Ramos (cell line): ENCODE measurements around the gene ACTRT2.

Experiments
- in situ Hi-C: fragments of 300-500 bp; cut with MboI; formaldehyde crosslinking; loops from one replicate; pipeline ENCODE4 v1.14.3; 2022; ENCODE audit warnings: low sequenced_read_pairs; ENCODE audit not compliant: unreplicated experiment

Gene ACTRT2

GRCh38 chr1:3001471-3002348 is 19.6 kb upstream of the ACTRT2 start:
- in situ Hi-C loops, result loop anchor here (25.0 kb wide), 1 partner anchor 311 kb away; no protein-coding TSS in a partner anchor

DNA sequence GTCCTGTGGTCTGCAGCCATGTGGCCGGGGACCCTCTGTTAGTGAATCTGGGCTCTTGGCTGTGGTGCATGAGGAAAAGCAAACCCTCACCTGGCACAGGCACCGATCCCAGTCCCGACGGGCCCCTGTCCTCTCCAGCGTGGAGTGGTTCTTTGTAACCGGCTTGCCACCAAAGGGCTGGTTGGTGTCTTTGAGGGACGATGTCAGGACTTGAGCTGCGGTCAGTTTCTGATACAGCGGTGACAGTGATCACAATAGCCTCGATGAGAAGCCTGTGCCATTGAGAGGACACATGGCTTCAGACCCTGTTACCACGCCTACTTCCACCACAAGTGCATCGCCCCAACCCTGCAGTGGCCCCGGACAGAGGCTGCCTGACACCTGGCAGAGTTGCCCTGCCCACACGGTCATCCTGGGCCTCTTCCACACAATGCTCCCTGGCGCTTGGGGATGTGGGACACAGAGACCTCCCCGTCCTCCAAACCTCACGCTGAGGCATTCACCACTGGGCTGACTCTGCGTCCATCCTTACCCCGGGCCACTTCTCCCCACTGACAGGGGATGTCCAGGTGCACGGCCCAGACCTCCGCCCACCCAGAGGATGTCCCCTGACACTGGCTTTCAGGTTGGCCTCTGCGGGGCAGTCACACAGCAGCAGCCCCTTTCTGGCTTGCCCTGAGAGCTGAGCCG is 18.8 kb upstream of the ACTRT2 start:
- in situ Hi-C loops, result loop anchor here (25.0 kb wide), 1 partner anchor 310 kb away; no protein-coding TSS in a partner anchor

GRCh38 chr1:3003039-3003940 is 18.0 kb upstream of the ACTRT2 start:
- in situ Hi-C loops, result loop anchor here (25.0 kb wide), 1 partner anchor 309 kb away; no protein-coding TSS in a partner anchor

DNA sequence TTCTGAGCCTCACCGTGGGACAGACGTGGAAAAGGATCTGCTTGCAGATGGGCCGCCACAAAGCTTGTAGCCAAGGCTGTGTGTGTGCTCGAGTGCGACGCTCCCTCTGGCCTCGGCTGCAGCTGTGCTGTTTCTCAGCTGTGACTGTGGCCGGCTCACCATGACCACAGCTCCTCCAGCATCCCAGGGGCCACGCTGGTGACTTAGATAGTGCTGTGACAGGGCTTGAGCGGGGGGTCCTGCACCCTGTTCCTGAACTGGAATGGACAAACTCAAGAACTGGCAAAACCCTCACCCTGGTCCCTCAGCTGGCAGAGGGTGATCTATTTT is 17.4 kb upstream of the ACTRT2 start:
- in situ Hi-C loops, result loop anchor here (25.0 kb wide), 1 partner anchor 308 kb away; no protein-coding TSS in a partner anchor

DNA sequence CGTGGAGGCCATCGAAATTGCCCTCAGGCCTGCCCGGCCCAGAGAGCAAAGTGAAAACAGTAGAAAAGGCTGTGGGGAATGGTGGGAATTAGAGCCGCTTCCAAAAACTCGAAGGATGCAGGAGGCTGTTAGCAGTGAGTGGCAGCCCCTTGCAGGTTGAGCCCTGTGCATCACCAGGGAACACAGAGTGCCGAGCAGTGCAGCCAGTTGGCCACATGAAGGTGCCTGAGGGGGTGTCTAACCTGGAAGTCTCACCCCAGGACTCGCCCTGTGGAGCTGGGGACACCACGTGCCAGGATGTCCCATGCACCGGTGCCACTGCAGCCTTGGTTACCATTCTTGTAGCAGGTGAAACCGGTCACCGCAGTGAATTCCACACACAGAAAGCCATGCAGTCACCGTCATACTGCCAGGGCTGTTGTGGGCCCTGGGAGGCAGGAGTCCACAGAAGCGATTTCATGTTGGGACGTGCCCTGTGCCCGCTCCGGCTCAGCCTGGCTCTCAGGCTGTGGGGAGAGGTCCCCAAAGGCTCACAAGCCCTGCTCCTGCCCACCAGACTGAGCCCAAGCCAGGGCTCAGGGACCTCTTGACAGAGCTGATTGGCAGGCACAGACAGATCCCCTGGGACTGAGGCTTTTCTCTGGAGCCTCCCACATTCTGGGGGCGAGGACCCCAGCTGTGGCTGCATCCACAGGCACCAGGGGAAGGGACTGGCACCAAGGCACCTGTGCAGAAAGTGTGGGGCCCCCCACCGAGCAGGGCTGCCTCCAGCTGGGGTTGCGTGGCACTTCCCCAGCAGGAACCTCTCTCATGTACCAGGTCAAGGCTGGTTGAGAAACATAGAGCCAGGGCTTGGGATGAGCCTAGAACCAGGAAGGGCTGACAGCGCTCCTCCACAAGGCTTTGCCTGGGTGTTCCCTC is 16.7 kb upstream of the ACTRT2 start:
- in situ Hi-C loops, result loop anchor here (5.0 to 25.0 kb wide), 2 partner anchors 308 to 418 kb away; no protein-coding TSS in a partner anchor

DNA sequence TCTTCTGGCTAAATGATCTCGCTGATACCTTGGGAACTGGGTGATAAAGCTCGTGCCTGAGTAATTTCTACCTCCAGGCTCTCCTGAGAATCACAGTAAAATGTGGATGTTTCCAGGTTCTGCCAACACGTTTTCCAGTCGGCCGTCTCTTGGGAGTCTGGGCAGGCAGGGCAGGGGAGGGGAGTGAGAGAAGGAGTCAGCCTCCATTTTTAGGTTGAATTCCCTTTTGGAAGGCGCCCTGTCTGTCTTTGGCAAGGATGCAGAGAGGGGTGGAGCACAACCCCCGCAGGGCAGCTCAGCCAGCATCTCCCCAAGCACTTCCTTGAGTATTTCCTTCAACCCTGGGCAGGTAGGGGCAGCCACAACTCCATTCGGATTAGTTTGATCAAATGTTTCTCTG is 15.5 kb upstream of the ACTRT2 start:
- in situ Hi-C loops, result loop anchor here (5.0 to 25.0 kb wide), 2 partner anchors 307 to 417 kb away; no protein-coding TSS in a partner anchor

GRCh38 chr1:3007298-3008147 is 13.7 kb upstream of the ACTRT2 start:
- in situ Hi-C loops, result loop anchor here (5.0 to 25.0 kb wide), 2 partner anchors 305 to 415 kb away; no protein-coding TSS in a partner anchor

DNA sequence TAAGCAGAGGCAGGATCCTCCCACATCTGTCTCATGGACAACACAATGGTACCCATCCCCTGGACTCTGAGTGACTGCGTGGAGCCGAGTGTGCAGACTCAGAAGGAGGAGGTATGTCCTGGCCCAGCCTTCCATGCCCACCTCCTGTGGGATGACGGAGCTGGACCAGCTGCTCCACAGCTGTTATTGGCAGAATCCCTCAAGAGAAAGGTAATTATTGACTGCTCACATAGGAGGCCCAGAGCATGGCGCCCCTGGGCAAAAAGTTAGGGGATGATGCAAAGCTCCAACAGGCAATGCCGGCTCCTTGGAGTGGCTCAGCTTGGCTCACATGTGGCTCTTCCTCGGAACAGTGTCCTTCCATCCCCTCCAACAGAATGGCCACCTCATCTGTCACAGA is 12.2 kb upstream of the ACTRT2 start:
- in situ Hi-C loops, result loop anchor here (5.0 to 25.0 kb wide), 2 partner anchors 303 to 413 kb away; no protein-coding TSS in a partner anchor

- in situ Hi-C loops, result loop anchor here (5.0 to 25.0 kb wide), 2 partner anchors 303 to 413 kb away; no protein-coding TSS in a partner anchor
These were observed 11.7 kb upstream of the ACTRT2 start for GRCh38 chr1:3009556-3009955.

GRCh38 chr1:3011127-3011526 is 10.1 kb upstream of the ACTRT2 start:
- in situ Hi-C loops, result loop anchor here (25.0 kb wide), 1 partner anchor 301 kb away; no protein-coding TSS in a partner anchor

GRCh38 chr1:3011631-3012455 is 9.4 kb upstream of the ACTRT2 start:
- in situ Hi-C loops, result loop anchor here (25.0 kb wide), 1 partner anchor 300 kb away; no protein-coding TSS in a partner anchor

- in situ Hi-C loops, result loop anchor here (25.0 kb wide), 1 partner anchor 300 kb away; no protein-coding TSS in a partner anchor
These were observed 8.6 kb upstream of the ACTRT2 start for GRCh38 chr1:3012456-3013291.

GRCh38 chr1:3013371-3014049 is 7.8 kb upstream of the ACTRT2 start:
- in situ Hi-C loops, result loop anchor here (25.0 kb wide), 1 partner anchor 299 kb away; no protein-coding TSS in a partner anchor

DNA sequence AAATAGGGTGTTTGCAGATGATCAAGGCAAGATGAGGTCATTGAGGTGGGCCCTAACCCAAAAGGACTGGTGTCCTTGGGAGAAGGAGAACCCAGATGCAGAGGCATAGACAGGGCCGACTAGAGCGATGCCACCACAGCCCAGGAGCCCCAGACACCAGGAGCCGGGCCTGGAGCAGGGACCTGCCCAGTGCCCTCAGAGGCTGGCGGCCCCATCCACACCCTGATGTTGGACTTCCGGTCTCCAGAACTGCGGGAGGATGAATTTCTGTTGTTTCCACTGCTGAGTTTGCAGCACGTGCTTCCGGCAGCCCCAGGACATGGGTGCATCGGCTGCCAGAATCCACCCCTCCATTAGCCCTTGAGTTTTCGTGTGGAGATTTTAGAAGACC is 7.2 kb upstream of the ACTRT2 start:
- in situ Hi-C loops, result loop anchor here (25.0 kb wide), 1 partner anchor 298 kb away; no protein-coding TSS in a partner anchor
